ENCODE measurements around the gene XPNPEP3.
"Not testable (repeated sequence)": the region's sequence is repeated elsewhere in the genome, so short reads cannot be mapped to it uniquely, and the experiment has no call there.

The XPNPEP3 gene

DNA sequence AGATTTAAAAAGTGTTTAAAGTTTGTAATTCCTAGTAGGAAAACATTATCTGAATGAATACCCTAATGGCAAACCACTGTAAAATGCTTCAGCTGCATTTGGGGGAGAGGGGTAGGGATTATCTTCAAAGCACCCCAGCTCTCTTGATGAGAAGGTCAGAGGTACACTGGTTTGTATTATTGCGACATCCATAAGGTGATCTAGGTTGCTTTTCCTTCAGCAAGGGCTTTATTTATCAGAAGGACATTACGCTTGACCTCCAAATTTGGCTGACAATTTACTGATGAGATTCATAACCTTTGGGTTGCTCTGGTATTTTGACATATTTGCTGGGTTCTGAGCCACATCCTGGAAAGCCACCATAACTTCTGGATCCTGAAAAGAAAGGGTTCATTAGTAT is 30.7 kb upstream of the XPNPEP3 start:
- H3K4ac ChIP-seq (ENCODE audit: low read depth, low read length); H4K91ac ChIP-seq (ENCODE audit: low read depth, low read length); H3K9ac ChIP-seq (ENCODE audit: low read length); H4K12ac ChIP-seq (ENCODE audit: low read depth, low read length); H3K27ac ChIP-seq (ENCODE audit: low read depth, low read length); H3K14ac ChIP-seq (ENCODE audit: low read length); H2BK120ac ChIP-seq (ENCODE audit: insufficient read depth, low read length, poor library complexity); H4K8ac ChIP-seq (ENCODE audit: low read depth, low read length); H2AK5ac ChIP-seq (ENCODE audit: low read length); H3K4me2 ChIP-seq (ENCODE audit: low read length); H3K27me3 ChIP-seq (ENCODE audit: insufficient read depth, low read length); H2AFZ ChIP-seq (ENCODE audit: insufficient read depth, low read length, poor library complexity); H2BK12ac ChIP-seq (ENCODE audit: low read length); H2BK5ac ChIP-seq (ENCODE audit: low read depth, low read length, poor library complexity); DNase-seq; H3K18ac ChIP-seq (ENCODE audit: low read length); H3K79me2 ChIP-seq (ENCODE audit: control insufficient read depth, insufficient read depth, low read length, poor library complexity); H3K4me1 ChIP-seq (ENCODE audit: control insufficient read depth in 1 of 2, insufficient read depth in 2 of 2, low read length in 2 of 2); H3K23ac ChIP-seq (ENCODE audit: low read length); H3K9me3 ChIP-seq (ENCODE audit: insufficient read depth, low read depth, low read length); H3K4me3 ChIP-seq (ENCODE audit: low read depth, low read length); H3K79me1 ChIP-seq (ENCODE audit: low read length): not testable (repeated sequence)
- WGBS (ENCODE audit: extremely low coverage, insufficient coverage, insufficient read length): no CpG with 5 or more reads among the region's 2 CpGs
- H3K36me3 ChIP-seq (ENCODE audit: control insufficient read depth in 1 of 2, insufficient read depth in 2 of 2, low read length in 2 of 2): peaks cover 7 to 10% of the 10 kb centered on the region in 2 experiments

GRCh38 chr22:40826984-40827741 is 29.8 kb upstream of the XPNPEP3 start:
- WGBS (ENCODE audit: extremely low coverage, insufficient coverage, insufficient read length): no CpG with 5 or more reads among the region's 7 CpGs
- H3K4ac ChIP-seq (ENCODE audit: low read depth, low read length): no peak overlapping the region

DNA sequence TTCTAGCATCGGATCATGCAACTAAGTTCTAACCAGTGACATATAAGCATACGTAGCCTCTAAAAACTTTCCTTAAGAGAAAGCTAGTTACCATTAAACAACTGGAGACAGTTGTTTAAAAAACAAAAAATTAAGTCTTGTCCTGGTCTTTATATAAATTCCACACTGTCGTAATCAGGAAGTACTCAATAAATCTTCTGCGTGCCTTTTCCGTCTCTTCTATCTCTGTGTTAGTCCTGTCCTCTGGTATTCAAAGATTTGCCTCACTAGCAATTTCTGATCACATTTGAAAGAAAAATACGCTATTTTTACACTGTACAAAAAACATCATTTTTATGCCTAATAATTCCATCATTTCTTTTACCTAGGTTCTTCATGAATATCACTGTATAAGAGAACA is 27.8 kb upstream of the XPNPEP3 start:
- Histone ChIP-seq H4K8ac (ENCODE audit: low read depth, low read length) (no peak overlapping the region), H2BK5ac (ENCODE audit: low read depth, low read length, poor library complexity) (no peak overlapping the region), H3K14ac (ENCODE audit: low read length) (no peak overlapping the region), H3K27me3 (ENCODE audit: insufficient read depth, low read length) (no peaks in the 10 kb centered on the region), H2BK12ac (ENCODE audit: low read length) (no peak overlapping the region), H3K36me3 (ENCODE audit: control insufficient read depth in 1 of 2, insufficient read depth in 2 of 2, low read length in 2 of 2) (peaks cover 17 to 21% of the 10 kb centered on the region in 2 experiments), H4K12ac (ENCODE audit: low read depth, low read length) (no peak overlapping the region), H3K79me1 (ENCODE audit: low read length) (no peaks in the 10 kb centered on the region), H3K79me2 (ENCODE audit: control insufficient read depth, insufficient read depth, low read length, poor library complexity) (no peaks in the 10 kb centered on the region), H4K91ac (ENCODE audit: low read depth, low read length) (no peak overlapping the region), H2AFZ (ENCODE audit: insufficient read depth, low read length, poor library complexity) (no peak overlapping the region), H2BK120ac (ENCODE audit: insufficient read depth, low read length, poor library complexity) (no peak overlapping the region), H3K4me3 (ENCODE audit: low read depth, low read length) (no peak overlapping the region), H3K27ac (ENCODE audit: low read depth, low read length) (no peak overlapping the region), H3K4ac (ENCODE audit: low read depth, low read length) (no peak overlapping the region), H3K9ac (ENCODE audit: low read length) (no peak overlapping the region), H3K18ac (ENCODE audit: low read length) (no peak overlapping the region), H3K23ac (ENCODE audit: low read length) (no peak overlapping the region), H3K9me3 (ENCODE audit: insufficient read depth, low read depth, low read length) (no peaks in the 10 kb centered on the region), H3K4me1 (ENCODE audit: control insufficient read depth in 1 of 2, insufficient read depth in 2 of 2, low read length in 2 of 2) (no peaks in the 10 kb centered on the region), H2AK5ac (ENCODE audit: low read length) (no peak overlapping the region), H3K4me2 (ENCODE audit: low read length) (no peak overlapping the region)
- WGBS (ENCODE audit: extremely low coverage, insufficient coverage, insufficient read length): no CpG with 5 or more reads among the region's 6 CpGs
- DNase-seq: no peak

More at GRCh38 chr22:40826984-40827741, 29.8 kb upstream of the XPNPEP3 start:
- no peak overlapping the region for H2AFZ ChIP-seq (ENCODE audit: insufficient read depth, low read length, poor library complexity)
- H3K18ac ChIP-seq (ENCODE audit: low read length): no peak overlapping the region
- no peak overlapping the region for H3K9ac ChIP-seq (ENCODE audit: low read length)
- no peak overlapping the region for H3K4me2 ChIP-seq (ENCODE audit: low read length)
- H3K79me2 ChIP-seq (ENCODE audit: control insufficient read depth, insufficient read depth, low read length, poor library complexity): no peaks in the 10 kb centered on the region
- H3K4me1 ChIP-seq (ENCODE audit: control insufficient read depth in 1 of 2, insufficient read depth in 2 of 2, low read length in 2 of 2): no peaks in the 10 kb centered on the region
- H2BK12ac ChIP-seq (ENCODE audit: low read length): no peak overlapping the region
- H3K36me3 ChIP-seq (ENCODE audit: control insufficient read depth in 1 of 2, insufficient read depth in 2 of 2, low read length in 2 of 2): peaks cover 10 to 13% of the 10 kb centered on the region in 2 experiments
- H3K27ac ChIP-seq (ENCODE audit: low read depth, low read length): no peak overlapping the region
- peak; percentile 7 to 52 for DNase-seq
- no peak overlapping the region for H4K91ac ChIP-seq (ENCODE audit: low read depth, low read length)
- H3K27me3 ChIP-seq (ENCODE audit: insufficient read depth, low read length): no peaks in the 10 kb centered on the region
- no peak overlapping the region for H2AK5ac ChIP-seq (ENCODE audit: low read length)
- H4K8ac ChIP-seq (ENCODE audit: low read depth, low read length): no peak overlapping the region
- no peaks in the 10 kb centered on the region for H3K79me1 ChIP-seq (ENCODE audit: low read length)
- no peak overlapping the region for H4K12ac ChIP-seq (ENCODE audit: low read depth, low read length)
- H2BK5ac ChIP-seq (ENCODE audit: low read depth, low read length, poor library complexity): no peak overlapping the region
- no peaks in the 10 kb centered on the region for H3K9me3 ChIP-seq (ENCODE audit: insufficient read depth, low read depth, low read length)
- H3K4me3 ChIP-seq (ENCODE audit: low read depth, low read length): no peak overlapping the region
- no peak overlapping the region for H3K14ac ChIP-seq (ENCODE audit: low read length)
- H3K23ac ChIP-seq (ENCODE audit: low read length): no peak overlapping the region
- H2BK120ac ChIP-seq (ENCODE audit: insufficient read depth, low read length, poor library complexity): no peak overlapping the region

GRCh38 chr22:40834619-40835018 is 22.3 kb upstream of the XPNPEP3 start:
- no peaks in the 10 kb centered on the region for H3K79me2 ChIP-seq (ENCODE audit: control insufficient read depth, insufficient read depth, low read length, poor library complexity)
- peaks cover 27 to 43% of the 10 kb centered on the region in 2 experiments for H3K36me3 ChIP-seq (ENCODE audit: control insufficient read depth in 1 of 2, insufficient read depth in 2 of 2, low read length in 2 of 2)
- no peaks in the 10 kb centered on the region for H3K9me3 ChIP-seq (ENCODE audit: insufficient read depth, low read depth, low read length)
- no peak overlapping the region for H2BK120ac ChIP-seq (ENCODE audit: insufficient read depth, low read length, poor library complexity)
- no peak overlapping the region for H2AK5ac ChIP-seq (ENCODE audit: low read length)
- H3K4me1 ChIP-seq (ENCODE audit: control insufficient read depth in 1 of 2, insufficient read depth in 2 of 2, low read length in 2 of 2): no peaks in the 10 kb centered on the region
- no peak overlapping the region for H4K8ac ChIP-seq (ENCODE audit: low read depth, low read length)
- no peaks in the 10 kb centered on the region for H3K79me1 ChIP-seq (ENCODE audit: low read length)
- no peak overlapping the region for H4K91ac ChIP-seq (ENCODE audit: low read depth, low read length)
- H3K27ac ChIP-seq (ENCODE audit: low read depth, low read length): no peak overlapping the region
- H4K12ac ChIP-seq (ENCODE audit: low read depth, low read length): no peak overlapping the region
- H3K4me3 ChIP-seq (ENCODE audit: low read depth, low read length): no peak overlapping the region
- no peak overlapping the region for H3K4ac ChIP-seq (ENCODE audit: low read depth, low read length)
- H3K4me2 ChIP-seq (ENCODE audit: low read length): no peak overlapping the region
- no peak overlapping the region for H3K18ac ChIP-seq (ENCODE audit: low read length)
- H2BK5ac ChIP-seq (ENCODE audit: low read depth, low read length, poor library complexity): no peak overlapping the region
- no peak overlapping the region for H3K9ac ChIP-seq (ENCODE audit: low read length)
- H3K27me3 ChIP-seq (ENCODE audit: insufficient read depth, low read length): no peaks in the 10 kb centered on the region
- WGBS (ENCODE audit: extremely low coverage, insufficient coverage, insufficient read length): no CpG with 5 or more reads among the region's 3 CpGs
- no peak overlapping the region for H3K23ac ChIP-seq (ENCODE audit: low read length)
- DNase-seq: no peak
- H2BK12ac ChIP-seq (ENCODE audit: low read length): no peak overlapping the region
- no peak overlapping the region for H2AFZ ChIP-seq (ENCODE audit: insufficient read depth, low read length, poor library complexity)
- no peak overlapping the region for H3K14ac ChIP-seq (ENCODE audit: low read length)

Measured in trophoblast cell (in vitro differentiated cells and primary cell).